Suprapubic skin (tissue), 4 donors: ENCODE results near the gene ROCK1.

Experiments
- EP300 ChIP-seq: sonication (generic); formaldehyde crosslinking; IDR thresholded peaks from one replicate; pipeline ENCODE4 v1.6.1; 2017; ENCODE audit warnings: antibody characterized with exemption
- POLR2A ChIP-seq, 2 donors: fragments of 450-650 bp; IDR thresholded peaks; one replicate each; pipeline ENCODE4 v1.6.1; 2017; ENCODE audit warnings: antibody characterized with exemption in 2 of 2, mild to moderate bottlenecking in 2 of 2, moderate library complexity in 2 of 2
- POLR2AphosphoS5 ChIP-seq, 3 donors: sonication (generic); formaldehyde crosslinking; IDR thresholded peaks; one replicate each; pipeline ENCODE4 v1.6.1; 2017; ENCODE audit warnings: antibody characterized with exemption in 3 of 3
- TF ChIP-seq, protein P1 (sequence below), 2 donors: fragments of 200-600 bp in 1 of 2; fragments of 450-650 bp in 1 of 2; sonication (generic) in 1 of 2; IDR thresholded peaks; one replicate each; pipeline ENCODE4 v1.5.1; 2016 to 2019; ENCODE audit warnings: antibody characterized with exemption in 2 of 2, mild to moderate bottlenecking in 1 of 2, moderate library complexity in 1 of 2

DNA sequence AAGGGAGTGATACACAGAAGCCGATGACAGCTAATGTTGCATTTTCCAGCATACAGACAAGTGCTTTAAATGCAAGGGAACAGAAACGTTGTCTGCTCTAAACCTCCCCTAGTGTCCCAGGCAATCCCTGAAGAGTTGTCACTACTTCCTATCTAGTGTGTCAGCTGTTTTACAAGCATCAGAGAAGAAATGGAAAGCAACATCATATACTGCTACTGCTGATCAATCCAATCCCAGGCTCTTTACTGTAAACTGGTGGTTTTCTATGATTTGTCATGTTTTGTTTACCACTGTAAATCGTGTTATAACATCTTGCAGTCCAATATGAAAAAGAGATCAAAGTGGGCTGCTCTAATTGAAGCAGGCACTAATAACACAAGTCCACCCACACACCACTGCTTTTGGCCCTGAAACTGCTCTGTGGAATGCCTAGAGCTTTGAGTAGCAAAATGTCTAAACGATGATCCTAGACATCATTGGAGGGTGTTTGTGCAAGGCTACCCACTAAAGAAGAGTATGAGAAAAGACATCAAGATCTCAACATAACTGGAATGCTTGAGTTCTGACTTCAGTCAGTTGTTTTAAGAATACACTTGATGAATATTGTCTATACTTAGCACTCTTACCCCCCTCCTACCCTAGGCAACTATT, 18.1 kb upstream of the ROCK1 start:
- TF ChIP-seq, protein P1, sequence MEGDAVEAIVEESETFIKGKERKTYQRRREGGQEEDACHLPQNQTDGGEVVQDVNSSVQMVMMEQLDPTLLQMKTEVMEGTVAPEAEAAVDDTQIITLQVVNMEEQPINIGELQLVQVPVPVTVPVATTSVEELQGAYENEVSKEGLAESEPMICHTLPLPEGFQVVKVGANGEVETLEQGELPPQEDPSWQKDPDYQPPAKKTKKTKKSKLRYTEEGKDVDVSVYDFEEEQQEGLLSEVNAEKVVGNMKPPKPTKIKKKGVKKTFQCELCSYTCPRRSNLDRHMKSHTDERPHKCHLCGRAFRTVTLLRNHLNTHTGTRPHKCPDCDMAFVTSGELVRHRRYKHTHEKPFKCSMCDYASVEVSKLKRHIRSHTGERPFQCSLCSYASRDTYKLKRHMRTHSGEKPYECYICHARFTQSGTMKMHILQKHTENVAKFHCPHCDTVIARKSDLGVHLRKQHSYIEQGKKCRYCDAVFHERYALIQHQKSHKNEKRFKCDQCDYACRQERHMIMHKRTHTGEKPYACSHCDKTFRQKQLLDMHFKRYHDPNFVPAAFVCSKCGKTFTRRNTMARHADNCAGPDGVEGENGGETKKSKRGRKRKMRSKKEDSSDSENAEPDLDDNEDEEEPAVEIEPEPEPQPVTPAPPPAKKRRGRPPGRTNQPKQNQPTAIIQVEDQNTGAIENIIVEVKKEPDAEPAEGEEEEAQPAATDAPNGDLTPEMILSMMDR (IDR thresholded peaks at IDR 0.05): no peak
- no peak for TF ChIP-seq POLR2A (IDR thresholded peaks at IDR 0.05)
- no peak for TF ChIP-seq EP300
- no peak for TF ChIP-seq POLR2AphosphoS5 (IDR thresholded peaks at IDR 0.05)
